K562 (cell line): ENCODE data around the gene NET1. TPM values are rescaled to one million over a fixed set of nuclear protein-coding genes. Genes with fewer than 3 reads are reported as not detected.
A peak's percentile ranks its signal among the peaks of the same experiment; 100 is the strongest.

Experiments
- CEBPG ChIP-seq, 3 experiments: fragments of 200-800 bp in 1 of 3; sonication (Bioruptor generic) in 1 of 3; sonication (generic) in 1 of 3; formaldehyde crosslinking in 1 of 3; IDR thresholded peaks in 2 of 3; conservative IDR thresholded peaks in 1 of 3; 2 replicates each; pipeline versions ENCODE4 v1.6.1 to v1.8.0; 2016 to 2022; ENCODE audit warnings: missing compliant biosample characterization in 2 of 3, missing genetic modification characterization in 2 of 3, mild to moderate bottlenecking in 1 of 3, missing genetic modification reagents in 1 of 3
- CREB5 ChIP-seq: fragments of 250-450 bp; sonication (Bioruptor Pico); IDR thresholded peaks from 2 replicates; pipeline ENCODE4 v1.5.0; 2020; ENCODE audit warnings: mild to moderate bottlenecking
- DMBX1 ChIP-seq: fragments of 250-450 bp; sonication (Bioruptor Pico); IDR thresholded peaks from 2 replicates; pipeline ENCODE4 v1.8.0; 2022; ENCODE audit warnings: inconsistent platforms, mild to moderate bottlenecking, moderate library complexity, borderline replicate concordance
- EP300 ChIP-seq: IDR thresholded peaks from 2 replicates; pipeline ENCODE4 v1.6.1; 2012; ENCODE audit warnings: low read length, improper control_type of control experiment
- HDAC2 ChIP-seq: fragments of 450-650 bp; IDR thresholded peaks from 2 replicates; pipeline ENCODE4 v1.6.1; 2016; ENCODE audit warnings: mild to moderate bottlenecking
- ID3 ChIP-seq, 2 experiments: fragments of 250-450 bp in 1 of 2; fragments of 450-650 bp in 1 of 2; sonication (Bioruptor Pico) in 1 of 2; IDR thresholded peaks; 2 replicates each; pipeline versions ENCODE4 v1.6.1 to v1.8.0; 2016 to 2021; ENCODE audit warnings: mild to moderate bottlenecking in 2 of 2, moderate library complexity in 2 of 2, missing compliant biosample characterization in 1 of 2, missing genetic modification characterization in 1 of 2
- ILK ChIP-seq: fragments of 450-650 bp; IDR thresholded peaks from 2 replicates; pipeline ENCODE4 v1.6.1; 2016; ENCODE audit warnings: missing genetic modification characterization, low read depth, mild to moderate bottlenecking, missing compliant biosample characterization, moderate library complexity, borderline replicate concordance
- KDM1A ChIP-seq, 2 experiments: fragments of 450-650 bp; IDR thresholded peaks; 2 replicates each; pipeline ENCODE4 v1.6.1; 2016; ENCODE audit warnings: mild to moderate bottlenecking in 2 of 2
- MLLT1 ChIP-seq, 2 experiments: fragments of 450-650 bp; IDR thresholded peaks; 2 replicates each; pipeline ENCODE4 v1.6.1; 2016
- TEAD2 ChIP-seq: fragments of 450-650 bp; IDR thresholded peaks from 2 replicates; pipeline ENCODE4 v1.6.1; 2016; ENCODE audit warnings: missing genetic modification characterization, control low read depth, missing compliant biosample characterization
- ZBTB7A ChIP-seq: IDR thresholded peaks from 2 replicates; pipeline ENCODE4 v1.6.1; 2011; ENCODE audit warnings: low read depth, mild to moderate bottlenecking, low read length, moderate library complexity, borderline replicate concordance; ENCODE audit not compliant: control insufficient read depth
- ZNF239 ChIP-seq: fragments of 250-450 bp; sonication (Bioruptor Pico); IDR thresholded peaks from 2 replicates; pipeline ENCODE4 v1.4.0; 2020; ENCODE audit warnings: mild to moderate bottlenecking
- ZNF551 ChIP-seq: fragments of 250-450 bp; sonication (Bioruptor Pico); IDR thresholded peaks from 2 replicates; pipeline ENCODE4 v1.5.0; 2021; ENCODE audit warnings: mild to moderate bottlenecking, moderate library complexity
- ZNF707 ChIP-seq: fragments of 250-450 bp; sonication (Bioruptor Pico); conservative IDR thresholded peaks from 2 replicates; pipeline ENCODE4 v1.8.0; 2022; ENCODE audit warnings: inconsistent platforms, mild to moderate bottlenecking, moderate library complexity
- ZSCAN29 ChIP-seq: fragments of 450-650 bp; IDR thresholded peaks from 2 replicates; pipeline ENCODE4 v1.6.1; 2017
- polyA plus RNA-seq, 8 experiments: library from polyadenylated mRNA; depleted of rRNA in 4 of 8; stranded (reverse) in 5 of 8; unstranded in 3 of 8; fragments of >200 nt; fragmentation: Nextera tagmentation in 2 of 8; fragmentation: Illumina TruSeq in 1 of 8; extraction: Ambion mirVana in 2 of 8; extraction: Trizol in 1 of 8; gene quantifications; 2 replicates each; pipeline versions ENCODE4 v1.2.1 to v1.2.3, GENCODE V29; 2011 to 2014; ENCODE audit warnings: inconsistent platforms in 1 of 8, missing spikeins in 1 of 8
- total RNA-seq, 7 experiments: library from RNA; depleted of rRNA in 6 of 7; stranded (reverse); fragments of >200 nt in 6 of 7; fragmentation: Illumina TruSeq in 2 of 7; extraction: Trizol in 2 of 7; gene quantifications; 2 replicates each; pipeline versions ENCODE4 v1.2.1 to v1.2.3, GENCODE V29; 2011 to 2021; ENCODE audit warnings: low replicate concordance in 1 of 7
- TF ChIP-seq, protein P1 (sequence below), 2 experiments: fragments of 450-650 bp; IDR thresholded peaks; 2 replicates each; pipeline ENCODE4 v1.6.1; 2018; ENCODE audit warnings: mild to moderate bottlenecking in 2 of 2, low read depth in 1 of 2; ENCODE audit not compliant: partially characterized antibody in 2 of 2
- TF ChIP-seq, protein P2 (sequence below): sonication (generic); IDR thresholded peaks from 2 replicates; pipeline ENCODE4 v1.6.1; 2016

NET1 gene
- total and polyA plus RNA-seq, 9 of the 15 experiments (the other 6 are each of a cell fraction or from before 2014, with no cell fraction given), result 47.4 to 258 (median 106) TPM

DNA sequence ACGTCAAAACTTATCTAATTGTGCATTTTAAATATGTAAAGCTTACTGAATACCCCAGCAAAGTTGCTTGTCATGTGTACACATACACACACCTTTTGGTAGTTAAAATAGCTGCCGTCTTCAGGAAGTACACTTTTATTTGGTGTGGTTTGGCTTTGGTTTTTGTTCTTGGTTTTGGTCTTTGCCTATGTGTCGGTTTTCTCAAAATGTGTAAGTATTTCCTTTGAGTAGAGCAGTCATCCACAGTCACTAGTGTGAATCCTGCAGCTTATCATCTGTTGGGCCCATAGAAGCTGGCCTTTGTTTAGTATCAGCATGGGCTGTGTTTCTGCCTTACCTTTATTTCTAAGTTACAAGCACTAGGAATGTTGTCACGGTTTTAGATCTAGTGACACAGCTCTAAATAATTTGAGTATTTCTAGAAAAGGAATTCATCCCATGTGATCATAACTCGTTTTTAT is 35.3 kb downstream of the NET1 start (continued):
- TF ChIP-seq CREB5 (CRISPR knock-in tag), result 0 out of 2 replicates have a peak, but pooled peaks have one; percentile 46
- TF ChIP-seq ZSCAN29, result peak; percentile 65; the same call in 1 of the 2 replicates
- TF ChIP-seq ID3 (CRISPR knock-in tag; IDR thresholded peaks at IDR 0.05), result no peak
- TF ChIP-seq ID3 (tag; IDR thresholded peaks at IDR 0.05), result no peak
- no peak for TF ChIP-seq DMBX1 (CRISPR knock-in tag)
- peak in 1 of 2 experiments; percentile 19; a peak in 1 of 4 replicates for TF ChIP-seq KDM1A (IDR thresholded peaks at IDR 0.05)
- TF ChIP-seq MLLT1 (IDR thresholded peaks at IDR 0.05), result peak; percentile 96 to 97
- no peak for TF ChIP-seq TEAD2 (tag)
- no peak for TF ChIP-seq ZBTB7A
- TF ChIP-seq ZNF239, result no peak
- TF ChIP-seq, protein P1, sequence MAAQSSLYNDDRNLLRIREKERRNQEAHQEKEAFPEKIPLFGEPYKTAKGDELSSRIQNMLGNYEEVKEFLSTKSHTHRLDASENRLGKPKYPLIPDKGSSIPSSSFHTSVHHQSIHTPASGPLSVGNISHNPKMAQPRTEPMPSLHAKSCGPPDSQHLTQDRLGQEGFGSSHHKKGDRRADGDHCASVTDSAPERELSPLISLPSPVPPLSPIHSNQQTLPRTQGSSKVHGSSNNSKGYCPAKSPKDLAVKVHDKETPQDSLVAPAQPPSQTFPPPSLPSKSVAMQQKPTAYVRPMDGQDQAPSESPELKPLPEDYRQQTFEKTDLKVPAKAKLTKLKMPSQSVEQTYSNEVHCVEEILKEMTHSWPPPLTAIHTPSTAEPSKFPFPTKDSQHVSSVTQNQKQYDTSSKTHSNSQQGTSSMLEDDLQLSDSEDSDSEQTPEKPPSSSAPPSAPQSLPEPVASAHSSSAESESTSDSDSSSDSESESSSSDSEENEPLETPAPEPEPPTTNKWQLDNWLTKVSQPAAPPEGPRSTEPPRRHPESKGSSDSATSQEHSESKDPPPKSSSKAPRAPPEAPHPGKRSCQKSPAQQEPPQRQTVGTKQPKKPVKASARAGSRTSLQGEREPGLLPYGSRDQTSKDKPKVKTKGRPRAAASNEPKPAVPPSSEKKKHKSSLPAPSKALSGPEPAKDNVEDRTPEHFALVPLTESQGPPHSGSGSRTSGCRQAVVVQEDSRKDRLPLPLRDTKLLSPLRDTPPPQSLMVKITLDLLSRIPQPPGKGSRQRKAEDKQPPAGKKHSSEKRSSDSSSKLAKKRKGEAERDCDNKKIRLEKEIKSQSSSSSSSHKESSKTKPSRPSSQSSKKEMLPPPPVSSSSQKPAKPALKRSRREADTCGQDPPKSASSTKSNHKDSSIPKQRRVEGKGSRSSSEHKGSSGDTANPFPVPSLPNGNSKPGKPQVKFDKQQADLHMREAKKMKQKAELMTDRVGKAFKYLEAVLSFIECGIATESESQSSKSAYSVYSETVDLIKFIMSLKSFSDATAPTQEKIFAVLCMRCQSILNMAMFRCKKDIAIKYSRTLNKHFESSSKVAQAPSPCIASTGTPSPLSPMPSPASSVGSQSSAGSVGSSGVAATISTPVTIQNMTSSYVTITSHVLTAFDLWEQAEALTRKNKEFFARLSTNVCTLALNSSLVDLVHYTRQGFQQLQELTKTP (IDR thresholded peaks at IDR 0.05; ENCODE audit: low read depth in 1 of 2, partially characterized antibody in 2 of 2), result peak; percentile 23 to 26
- no peak for TF ChIP-seq CEBPG (CRISPR knock-in tag; IDR thresholded peaks at IDR 0.05)
- TF ChIP-seq CEBPG (tag; conservative IDR thresholded peaks at IDR 0.05 in 1 of 2, IDR thresholded peaks at IDR 0.05 in 1 of 2), result no peak
- no peak for TF ChIP-seq ZNF707 (CRISPR knock-in tag)
- TF ChIP-seq, protein P2, sequence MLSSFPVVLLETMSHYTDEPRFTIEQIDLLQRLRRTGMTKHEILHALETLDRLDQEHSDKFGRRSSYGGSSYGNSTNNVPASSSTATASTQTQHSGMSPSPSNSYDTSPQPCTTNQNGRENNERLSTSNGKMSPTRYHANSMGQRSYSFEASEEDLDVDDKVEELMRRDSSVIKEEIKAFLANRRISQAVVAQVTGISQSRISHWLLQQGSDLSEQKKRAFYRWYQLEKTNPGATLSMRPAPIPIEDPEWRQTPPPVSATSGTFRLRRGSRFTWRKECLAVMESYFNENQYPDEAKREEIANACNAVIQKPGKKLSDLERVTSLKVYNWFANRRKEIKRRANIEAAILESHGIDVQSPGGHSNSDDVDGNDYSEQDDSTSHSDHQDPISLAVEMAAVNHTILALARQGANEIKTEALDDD, result peak; percentile 53; the same call in 1 of the 2 replicates
- TF ChIP-seq EP300, result no peak
- no peak for TF ChIP-seq ILK (tag)
- TF ChIP-seq ZNF551 (CRISPR knock-in tag), result no peak
- no peak for TF ChIP-seq HDAC2
